DOHH2 (cell line): ENCODE data around the gene DAPK2.
A peak's percentile ranks its signal among the peaks of the same experiment; 100 is the strongest.

Experiments
- CTCF ChIP-seq: fragments of 200-600 bp; sonication (generic); IDR thresholded peaks from one replicate; pipeline ENCODE4 v1.5.1; 2014; ENCODE audit warnings: antibody characterized with exemption, mild to moderate bottlenecking, low read depth, low read length; ENCODE audit not compliant: poor library complexity, severe bottlenecking
- EZH2phosphoT487 ChIP-seq: fragments of 200-600 bp; sonication (generic); IDR thresholded peaks from 2 replicates; pipeline ENCODE4 v1.6.1; 2017; ENCODE audit warnings: borderline replicate concordance, mild to moderate bottlenecking, antibody characterized with exemption, low read length, moderate library complexity, mixed read lengths

- TF ChIP-seq CTCF (peak; percentile 57), EZH2phosphoT487 (no peak)
These were observed 46.8 kb upstream of the DAPK2 start for GRCh38 chr15:64092864-64093626.
